DND-41 (cell line): Measurements from ENCODE around the gene OR6S1.

Experiments used
- ATAC-seq: fragments of 200-7000 bp; cut with Tn5 transposase; 3 replicates; pipeline ENCODE4 v1.9.1; 2021; ENCODE audit warnings: low read depth; ENCODE audit not compliant: insufficient read depth
- DNase-seq: peaks from one replicate; pipeline ENCODE4 v3.0.0-alpha.2; 2020
- H2AFZ ChIP-seq: 2 replicates; pipeline ENCODE4 v1.6.0; 2012; ENCODE audit warnings: low read depth, low read length
- H3K27ac ChIP-seq: 2 replicates; pipeline ENCODE4 v1.5.1; 2012; ENCODE audit warnings: low read length, inconsistent platforms
- H3K27me3 ChIP-seq: fragments of 200-600 bp; sonication (generic); 2 replicates; pipeline ENCODE4 v1.6.0; 2012; ENCODE audit warnings: low read length, mild to moderate bottlenecking, inconsistent platforms; ENCODE audit not compliant: insufficient read depth, poor library complexity
- H3K36me3 ChIP-seq: 2 replicates; pipeline ENCODE4 v1.5.1; 2012; ENCODE audit warnings: low read length, inconsistent platforms; ENCODE audit not compliant: insufficient read depth
- H3K4me1 ChIP-seq: 2 replicates; pipeline ENCODE4 v1.5.1; 2012; ENCODE audit warnings: mild to moderate bottlenecking, low read length; ENCODE audit not compliant: insufficient read depth
- H3K4me2 ChIP-seq: 2 replicates; pipeline ENCODE4 v1.6.0; 2012; ENCODE audit warnings: mild to moderate bottlenecking, moderate library complexity, low read length, inconsistent platforms; ENCODE audit not compliant: insufficient read depth
- H3K4me3 ChIP-seq, 2 experiments: fragments of 200-600 bp in 1 of 2; shearing (Covaris generic) in 1 of 2; 2 replicates each; pipeline ENCODE4 v1.5.1; 2012 to 2016; ENCODE audit warnings: inconsistent platforms in 2 of 2, low read length in 2 of 2, mild to moderate bottlenecking in 2 of 2, low read depth in 1 of 2, moderate library complexity in 1 of 2
- H3K79me2 ChIP-seq: 2 replicates; pipeline ENCODE4 v1.6.0; 2012; ENCODE audit warnings: low read length, inconsistent platforms; ENCODE audit not compliant: insufficient read depth
- H3K9ac ChIP-seq: 2 replicates; pipeline ENCODE4 v1.6.0; 2012; ENCODE audit warnings: low read depth, mild to moderate bottlenecking, inconsistent platforms, low read length, moderate library complexity
- H3K9me3 ChIP-seq: 2 replicates; pipeline ENCODE4 v1.5.1; 2012; ENCODE audit warnings: low read length, moderate library complexity, mild to moderate bottlenecking, inconsistent platforms; ENCODE audit not compliant: insufficient read depth, severe bottlenecking
- H4K20me1 ChIP-seq: 2 replicates; pipeline ENCODE4 v1.6.0; 2012; ENCODE audit warnings: low read length; ENCODE audit not compliant: insufficient read depth
- CTCF ChIP-seq: IDR thresholded peaks from 2 replicates; pipeline ENCODE4 v1.5.1; 2012; ENCODE audit warnings: borderline replicate concordance, low read length, moderate library complexity, mild to moderate bottlenecking; ENCODE audit not compliant: poor library complexity, severe bottlenecking; ENCODE audit errors: extremely low read depth
- EZH2 ChIP-seq: IDR thresholded peaks from 3 replicates; pipeline ENCODE4 v1.6.1; 2012; ENCODE audit warnings: borderline replicate concordance, low read depth, mild to moderate bottlenecking, moderate library complexity, low read length, inconsistent platforms; ENCODE audit not compliant: severe bottlenecking

OR6S1 gene

GRCh38 chr14:20662968-20663732, 21.7 kb upstream of the OR6S1 start:
- Histone ChIP-seq H3K4me1 (no peaks in the 10 kb centered on the region), H3K36me3 (no peaks in the 10 kb centered on the region), H3K9ac (no peak overlapping the region), H4K20me1 (no peaks in the 10 kb centered on the region), H3K27ac (no peak overlapping the region), H2AFZ (no peak overlapping the region), H3K9me3 (no peaks in the 10 kb centered on the region), H3K79me2 (no peaks in the 10 kb centered on the region), H3K27me3 (no peaks in the 10 kb centered on the region), H3K4me2 (no peak overlapping the region), H3K4me3 (no peak overlapping the region)
- TF ChIP-seq EZH2 (no peak), CTCF (peak; percentile 55)
- peak; percentile 28 for DNase-seq
- peak; percentile 29; the same call in 1 of the 3 replicates for ATAC-seq

GRCh38 chr14:20661197-20661596, 19.7 kb upstream of the OR6S1 start:
- no peaks in the 10 kb centered on the region for H3K4me1 ChIP-seq
- no peak overlapping the region for H3K4me3 ChIP-seq
- DNase-seq = no peak
- no peak overlapping the region for H3K4me2 ChIP-seq
- ATAC-seq = no peak
- H4K20me1 ChIP-seq = no peaks in the 10 kb centered on the region
- no peak overlapping the region for H3K27ac ChIP-seq
- H3K27me3 ChIP-seq = peaks cover 3% of the 10 kb centered on the region
- no peak for TF ChIP-seq EZH2
- no peak for TF ChIP-seq CTCF
- H3K36me3 ChIP-seq = no peaks in the 10 kb centered on the region
- H3K79me2 ChIP-seq = no peaks in the 10 kb centered on the region
- no peak overlapping the region for H2AFZ ChIP-seq
- no peaks in the 10 kb centered on the region for H3K9me3 ChIP-seq
- no peak overlapping the region for H3K9ac ChIP-seq

GRCh38 chr14:20659813-20660395, 18.4 kb upstream of the OR6S1 start:
- Histone ChIP-seq H3K9ac (no peak overlapping the region), H3K27me3 (peaks cover 6% of the 10 kb centered on the region), H3K27ac (no peak overlapping the region), H3K79me2 (no peaks in the 10 kb centered on the region), H4K20me1 (no peaks in the 10 kb centered on the region), H3K4me3 (no peak overlapping the region), H3K9me3 (no peaks in the 10 kb centered on the region), H3K4me2 (no peak overlapping the region), H2AFZ (no peak overlapping the region), H3K4me1 (no peaks in the 10 kb centered on the region), H3K36me3 (no peaks in the 10 kb centered on the region)
- no peak for DNase-seq
- no peak for ATAC-seq
- TF ChIP-seq EZH2 = no peak

GRCh38 chr14:20659336-20659735, 17.8 kb upstream of the OR6S1 start:
- no peak for DNase-seq
- H3K9me3 ChIP-seq = no peaks in the 10 kb centered on the region
- no peak for ATAC-seq
- no peak overlapping the region for H3K4me3 ChIP-seq
- no peaks in the 10 kb centered on the region for H4K20me1 ChIP-seq
- H2AFZ ChIP-seq = no peak overlapping the region
- no peaks in the 10 kb centered on the region for H3K36me3 ChIP-seq
- H3K4me1 ChIP-seq = no peaks in the 10 kb centered on the region
- peaks cover 6% of the 10 kb centered on the region for H3K27me3 ChIP-seq
- no peak overlapping the region for H3K27ac ChIP-seq
- H3K79me2 ChIP-seq = no peaks in the 10 kb centered on the region
- H3K9ac ChIP-seq = no peak overlapping the region
- H3K4me2 ChIP-seq = no peak overlapping the region
- no peak for TF ChIP-seq CTCF
- TF ChIP-seq EZH2 = no peak
